HepG2 (cell line): ENCODE measurements around the gene BGN. TPM values are rescaled to one million over a fixed set of nuclear protein-coding genes. Genes with fewer than 3 reads are reported as not detected.

ENCODE experiments used
- ATAC-seq: fragments of 200-7000 bp; cut with Tn5 transposase; 3 replicates; pipeline ENCODE4 v1.9.1; 2020; ENCODE audit warnings: mild to moderate bottlenecking, moderate library complexity
- BruUV-seq: library from RNA; stranded (reverse); fragments of 400-500 nt; replicated peaks from 2 replicates; lab custom pipeline; 2021; lab: Mats Ljungman, UMichigan
- CTCF ChIA-PET: fragments of 300-600 bp; formaldehyde crosslinking; extraction: SDS; loops from one replicate; lab custom pipeline; 2021; ENCODE audit warnings: low total read pairs, inconsistent platforms, low intra/inter-chr PET ratio; lab: Yijun Ruan, JAX
- POLR2A ChIA-PET: fragments of 350-600 bp; sonication (Branson Sonifier 250); formaldehyde crosslinking; loops from one replicate; lab custom pipeline; 2020; ENCODE audit warnings: antibody characterized with exemption, inconsistent platforms; lab: Yijun Ruan, JAX
- DNase-seq: peaks from one replicate; pipeline ENCODE4 v3.0.0-alpha.2; 2015; ENCODE audit warnings: low spot score
- FAIRE-seq: peaks from 3 replicates; lab custom pipeline; 2011; peaks lifted over from hg19 to GRCh38; lab: Jason Lieb, UNC
- H2AFZ ChIP-seq: one replicate; pipeline ENCODE4 v1.6.1; 2011; ENCODE audit warnings: low read length, inconsistent platforms
- H3K27ac ChIP-seq: fragments of 300-600 bp; 3 replicates; pipeline ENCODE4 v1.8.0; 2011; ENCODE audit warnings: mixed run types, mild to moderate bottlenecking, mixed read lengths, low read length, inconsistent platforms; ENCODE audit not compliant: insufficient read depth; ENCODE audit errors: extremely low read length
- H3K27me3 ChIP-seq, 2 experiments: fragments of 200-600 bp in 1 of 2; 2 replicates in 1 of 2; 3 replicates in 1 of 2; pipeline versions ENCODE4 v1.6.0 to v1.8.0; 2011; ENCODE audit warnings: low read length in 2 of 2, mild to moderate bottlenecking in 2 of 2, moderate library complexity in 2 of 2, inconsistent platforms in 1 of 2; ENCODE audit not compliant: insufficient read depth in 2 of 2, control insufficient read depth in 1 of 2
- H3K36me3 ChIP-seq, 2 experiments: fragments of 200-600 bp in 1 of 2; replicated peaks in 1 of 2; 2 replicates in 1 of 2; 3 replicates in 1 of 2; pipeline versions ENCODE4 v1.5.1 to v1.8.0; 2011; ENCODE audit warnings: low read length in 2 of 2, inconsistent platforms in 1 of 2; ENCODE audit not compliant: insufficient read depth in 2 of 2, control insufficient read depth in 1 of 2
- H3K4me1 ChIP-seq: 2 replicates; pipeline ENCODE4 v1.5.1; 2012; ENCODE audit warnings: low read length, inconsistent platforms; ENCODE audit not compliant: insufficient read depth
- H3K4me2 ChIP-seq: 2 replicates; pipeline ENCODE4 v1.6.0; 2011; ENCODE audit warnings: low read depth, low read length, inconsistent platforms
- H3K4me3 ChIP-seq, 3 experiments: fragments of 200-600 bp in 1 of 3; sonication (generic), shearing (Covaris generic) in 1 of 3; replicated peaks in 1 of 3; 2 replicates each; pipeline ENCODE4 v1.5.1; 2011 to 2016; ENCODE audit warnings: low read length in 3 of 3, inconsistent platforms in 2 of 3, low read depth in 2 of 3, mild to moderate bottlenecking in 2 of 3, control low read depth in 1 of 3, mixed read lengths in 1 of 3; ENCODE audit not compliant: insufficient read depth in 1 of 3
- H3K79me2 ChIP-seq: one replicate; pipeline ENCODE4 v1.6.1; 2011; ENCODE audit warnings: low read length, inconsistent platforms; ENCODE audit not compliant: insufficient read depth
- H3K9ac ChIP-seq: 2 replicates; pipeline ENCODE4 v1.6.0; 2011; ENCODE audit warnings: mild to moderate bottlenecking, low read depth, low read length, inconsistent platforms; ENCODE audit not compliant: insufficient read depth
- H3K9me3 ChIP-seq: 2 replicates; pipeline ENCODE4 v1.5.1; 2012; ENCODE audit warnings: mild to moderate bottlenecking, low read length
- H4K20me1 ChIP-seq: 2 replicates; pipeline ENCODE4 v1.6.0; 2011; ENCODE audit warnings: inconsistent platforms, mild to moderate bottlenecking, low read length, moderate library complexity; ENCODE audit not compliant: insufficient read depth
- CAMTA2 ChIP-seq: sonication (generic); formaldehyde crosslinking; IDR thresholded peaks from 2 replicates; pipeline ENCODE4 v1.4.0; 2020; ENCODE audit warnings: mild to moderate bottlenecking, missing genetic modification reagents, borderline replicate concordance
- HMG20B ChIP-seq: conservative IDR thresholded peaks from 2 replicates; pipeline ENCODE4 v1.6.1; 2016; ENCODE audit warnings: missing genetic modification reagents, missing compliant biosample characterization
- MTF1 ChIP-seq: sonication (generic); formaldehyde crosslinking; IDR thresholded peaks from 2 replicates; pipeline ENCODE4 v1.5.0; 2020; ENCODE audit warnings: missing genetic modification reagents
- NAIF1 ChIP-seq: sonication (generic); formaldehyde crosslinking; IDR thresholded peaks from 2 replicates; pipeline ENCODE4 v1.5.0; 2020; ENCODE audit warnings: mild to moderate bottlenecking, missing genetic modification reagents, borderline replicate concordance
- SALL1 ChIP-seq: sonication (generic); formaldehyde crosslinking; IDR thresholded peaks from 2 replicates; pipeline ENCODE4 v1.8.0; 2022; ENCODE audit warnings: mild to moderate bottlenecking, missing genetic modification reagents
- TOE1 ChIP-seq: sonication (generic); formaldehyde crosslinking; IDR thresholded peaks from 2 replicates; pipeline ENCODE4 v1.4.0; 2020; ENCODE audit warnings: mild to moderate bottlenecking, missing genetic modification reagents
- ZC3H13 ChIP-seq: sonication (generic); formaldehyde crosslinking; IDR thresholded peaks from 2 replicates; pipeline ENCODE4 v1.8.1; 2023; ENCODE audit warnings: mild to moderate bottlenecking, missing genetic modification reagents, moderate library complexity
- ZNF556 ChIP-seq: sonication (generic); formaldehyde crosslinking; IDR thresholded peaks from 2 replicates; pipeline ENCODE4 v1.4.0; 2020; ENCODE audit warnings: mild to moderate bottlenecking, missing genetic modification reagents, borderline replicate concordance
- ZNF605 ChIP-seq: sonication (generic); formaldehyde crosslinking; IDR thresholded peaks from 2 replicates; pipeline ENCODE4 v1.8.0; 2022; ENCODE audit warnings: mild to moderate bottlenecking, missing genetic modification reagents
- WGBS: methylation state at CpG from one replicate; pipeline ENCODE4 v1.1.6; 2017; ENCODE audit warnings: low lambda C conversion rate; 5-methylcytosine and 5-hydroxymethylcytosine counted together
- in situ Hi-C: cut with HindIII; loops from 2 replicates; pipeline ENCODE4 v1.10.0; 2017; ENCODE audit warnings: low pct_unique_long_range_greater_than_20kb; ENCODE audit not compliant: extremely low pct_ligation_motif_present
- intact Hi-C: fragments of 100-400 bp; cut with micrococcal nuclease; formaldehyde crosslinking; loops from one replicate; pipeline ENCODE4 v1.10.0; 2022; ENCODE audit not compliant: unreplicated experiment
- polyA plus RNA-seq, 8 experiments: library from polyadenylated mRNA; depleted of rRNA in 3 of 8; stranded (reverse) in 7 of 8; unstranded in 1 of 8; fragments of >200 nt; fragmentation: Illumina TruSeq in 4 of 8; extraction: Trizol in 4 of 8; gene quantifications; 2 replicates each; pipeline versions ENCODE4 v1.2.1 to v1.2.3, GENCODE V29; 2011 to 2016; ENCODE audit warnings: low read depth in 4 of 8, missing spikeins in 1 of 8, mixed read lengths in 1 of 8; ENCODE audit not compliant: insufficient read depth in 1 of 8
- total RNA-seq, 5 experiments: library from RNA; depleted of rRNA; stranded (reverse); fragments of >200 nt; fragmentation: Illumina TruSeq; extraction: Trizol; gene quantifications; 2 replicates each; pipeline ENCODE4 v1.2.3, GENCODE V29; 2016; ENCODE audit warnings: low read depth in 1 of 5
- TF ChIP-seq, protein P1 (sequence below): sonication (generic); formaldehyde crosslinking; IDR thresholded peaks from 2 replicates; pipeline ENCODE4 v1.4.0; 2020; ENCODE audit warnings: missing genetic modification reagents
- TF ChIP-seq, protein P2 (sequence below): sonication (generic); formaldehyde crosslinking; IDR thresholded peaks from 2 replicates; pipeline ENCODE4 v1.4.0; 2020; ENCODE audit warnings: missing genetic modification reagents
- TF ChIP-seq, protein P3 (sequence below): sonication (generic); formaldehyde crosslinking; IDR thresholded peaks from 2 replicates; pipeline ENCODE4 v1.5.0; 2020; ENCODE audit warnings: missing genetic modification reagents
- TF ChIP-seq, protein P4 (sequence below): IDR thresholded peaks from 2 replicates; pipeline ENCODE4 v1.6.1; 2016; ENCODE audit warnings: missing compliant biosample characterization, missing genetic modification reagents, borderline replicate concordance
- TF ChIP-seq, protein P5 (sequence below): sonication (generic); formaldehyde crosslinking; IDR thresholded peaks from 2 replicates; pipeline ENCODE4 v1.4.0; 2020; ENCODE audit warnings: missing genetic modification reagents

BGN gene
- total and polyA plus RNA-seq, 2 of the 13 experiments (the other 11 are each of a cell fraction or from before 2014, with no cell fraction given), result 0.18 to 0.63 TPM

DNA sequence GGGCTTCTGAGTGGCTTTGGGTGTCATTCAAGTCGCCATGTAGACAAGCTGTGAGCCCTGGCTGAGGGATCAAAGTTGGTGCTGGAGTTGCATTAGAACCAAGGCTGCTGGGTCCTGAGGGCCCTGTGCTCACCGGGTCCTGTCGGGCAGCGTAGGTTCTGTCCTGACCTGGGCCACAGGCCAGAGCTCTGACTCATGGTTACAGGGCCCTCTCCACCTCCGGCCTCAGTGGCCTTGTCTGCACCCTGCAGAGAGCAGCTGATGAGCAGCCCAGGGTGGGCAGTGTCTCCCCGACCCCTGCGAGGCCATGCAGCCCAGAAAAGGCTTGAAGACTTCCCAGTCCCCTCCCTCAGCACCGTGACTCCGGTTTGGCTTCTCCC lies 45.2 kb downstream of the BGN start:
- Histone ChIP-seq H3K79me2 (no peaks in the 10 kb centered on the region), H4K20me1 (no peaks in the 10 kb centered on the region), H2AFZ (no peak overlapping the region), H3K4me3 (no peak overlapping the region), H3K36me3 (no peaks in the 10 kb centered on the region), H3K9ac (no peak overlapping the region), H3K27me3 (peaks cover 6 to 42% of the 10 kb centered on the region in 2 experiments; a peak in 3 of 5 replicates), H3K27ac (no peak overlapping the region), H3K4me2 (no peak overlapping the region), H3K9me3 (no peaks in the 10 kb centered on the region), H3K4me1 (0 out of 2 replicates have a peak, but pooled peaks cover 11% of the 10 kb centered on the region)
- peak; percentile 8; the same call in 2 of the 3 replicates for ATAC-seq
- BruUV-seq, result no TSS peak
- ChIA-PET CTCF (interaction anchor here (1.5 to 2.9 kb wide), 3 partner anchors 122 to 129 kb away, joined by 3 to 25 read pairs (median 7); no protein-coding TSS in a partner anchor), POLR2A (interaction anchor here (1.0 kb wide), 1 partner anchor 128 kb away, joined by 4 read pairs; no protein-coding TSS in a partner anchor)
- TF ChIP-seq, protein P1, sequence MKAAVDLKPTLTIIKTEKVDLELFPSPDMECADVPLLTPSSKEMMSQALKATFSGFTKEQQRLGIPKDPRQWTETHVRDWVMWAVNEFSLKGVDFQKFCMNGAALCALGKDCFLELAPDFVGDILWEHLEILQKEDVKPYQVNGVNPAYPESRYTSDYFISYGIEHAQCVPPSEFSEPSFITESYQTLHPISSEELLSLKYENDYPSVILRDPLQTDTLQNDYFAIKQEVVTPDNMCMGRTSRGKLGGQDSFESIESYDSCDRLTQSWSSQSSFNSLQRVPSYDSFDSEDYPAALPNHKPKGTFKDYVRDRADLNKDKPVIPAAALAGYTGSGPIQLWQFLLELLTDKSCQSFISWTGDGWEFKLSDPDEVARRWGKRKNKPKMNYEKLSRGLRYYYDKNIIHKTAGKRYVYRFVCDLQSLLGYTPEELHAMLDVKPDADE (CRISPR knock-in tag), result no peak
- no peak for TF ChIP-seq NAIF1 (CRISPR knock-in tag)
- TF ChIP-seq CAMTA2 (CRISPR knock-in tag), result no peak
- no peak for TF ChIP-seq MTF1
- TF ChIP-seq ZNF556 (CRISPR knock-in tag), result no peak
- TF ChIP-seq, protein P2, sequence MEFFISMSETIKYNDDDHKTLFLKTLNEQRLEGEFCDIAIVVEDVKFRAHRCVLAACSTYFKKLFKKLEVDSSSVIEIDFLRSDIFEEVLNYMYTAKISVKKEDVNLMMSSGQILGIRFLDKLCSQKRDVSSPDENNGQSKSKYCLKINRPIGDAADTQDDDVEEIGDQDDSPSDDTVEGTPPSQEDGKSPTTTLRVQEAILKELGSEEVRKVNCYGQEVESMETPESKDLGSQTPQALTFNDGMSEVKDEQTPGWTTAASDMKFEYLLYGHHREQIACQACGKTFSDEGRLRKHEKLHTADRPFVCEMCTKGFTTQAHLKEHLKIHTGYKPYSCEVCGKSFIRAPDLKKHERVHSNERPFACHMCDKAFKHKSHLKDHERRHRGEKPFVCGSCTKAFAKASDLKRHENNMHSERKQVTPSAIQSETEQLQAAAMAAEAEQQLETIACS, result no peak
- no peak for TF ChIP-seq TOE1
- no peak for TF ChIP-seq ZC3H13
- TF ChIP-seq HMG20B (CRISPR knock-in tag), result no peak
- TF ChIP-seq, protein P3, sequence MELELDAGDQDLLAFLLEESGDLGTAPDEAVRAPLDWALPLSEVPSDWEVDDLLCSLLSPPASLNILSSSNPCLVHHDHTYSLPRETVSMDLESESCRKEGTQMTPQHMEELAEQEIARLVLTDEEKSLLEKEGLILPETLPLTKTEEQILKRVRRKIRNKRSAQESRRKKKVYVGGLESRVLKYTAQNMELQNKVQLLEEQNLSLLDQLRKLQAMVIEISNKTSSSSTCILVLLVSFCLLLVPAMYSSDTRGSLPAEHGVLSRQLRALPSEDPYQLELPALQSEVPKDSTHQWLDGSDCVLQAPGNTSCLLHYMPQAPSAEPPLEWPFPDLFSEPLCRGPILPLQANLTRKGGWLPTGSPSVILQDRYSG (CRISPR knock-in tag), result no peak
- TF ChIP-seq ZNF605 (CRISPR knock-in tag), result no peak
- TF ChIP-seq, protein P4, sequence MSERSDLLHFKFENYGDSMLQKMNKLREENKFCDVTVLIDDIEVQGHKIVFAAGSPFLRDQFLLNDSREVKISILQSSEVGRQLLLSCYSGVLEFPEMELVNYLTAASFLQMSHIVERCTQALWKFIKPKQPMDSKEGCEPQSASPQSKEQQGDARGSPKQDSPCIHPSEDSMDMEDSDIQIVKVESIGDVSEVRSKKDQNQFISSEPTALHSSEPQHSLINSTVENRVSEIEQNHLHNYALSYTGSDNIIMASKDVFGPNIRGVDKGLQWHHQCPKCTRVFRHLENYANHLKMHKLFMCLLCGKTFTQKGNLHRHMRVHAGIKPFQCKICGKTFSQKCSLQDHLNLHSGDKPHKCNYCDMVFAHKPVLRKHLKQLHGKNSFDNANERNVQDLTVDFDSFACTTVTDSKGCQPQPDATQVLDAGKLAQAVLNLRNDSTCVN (CRISPR knock-in tag), result no peak
- TF ChIP-seq, protein P5, sequence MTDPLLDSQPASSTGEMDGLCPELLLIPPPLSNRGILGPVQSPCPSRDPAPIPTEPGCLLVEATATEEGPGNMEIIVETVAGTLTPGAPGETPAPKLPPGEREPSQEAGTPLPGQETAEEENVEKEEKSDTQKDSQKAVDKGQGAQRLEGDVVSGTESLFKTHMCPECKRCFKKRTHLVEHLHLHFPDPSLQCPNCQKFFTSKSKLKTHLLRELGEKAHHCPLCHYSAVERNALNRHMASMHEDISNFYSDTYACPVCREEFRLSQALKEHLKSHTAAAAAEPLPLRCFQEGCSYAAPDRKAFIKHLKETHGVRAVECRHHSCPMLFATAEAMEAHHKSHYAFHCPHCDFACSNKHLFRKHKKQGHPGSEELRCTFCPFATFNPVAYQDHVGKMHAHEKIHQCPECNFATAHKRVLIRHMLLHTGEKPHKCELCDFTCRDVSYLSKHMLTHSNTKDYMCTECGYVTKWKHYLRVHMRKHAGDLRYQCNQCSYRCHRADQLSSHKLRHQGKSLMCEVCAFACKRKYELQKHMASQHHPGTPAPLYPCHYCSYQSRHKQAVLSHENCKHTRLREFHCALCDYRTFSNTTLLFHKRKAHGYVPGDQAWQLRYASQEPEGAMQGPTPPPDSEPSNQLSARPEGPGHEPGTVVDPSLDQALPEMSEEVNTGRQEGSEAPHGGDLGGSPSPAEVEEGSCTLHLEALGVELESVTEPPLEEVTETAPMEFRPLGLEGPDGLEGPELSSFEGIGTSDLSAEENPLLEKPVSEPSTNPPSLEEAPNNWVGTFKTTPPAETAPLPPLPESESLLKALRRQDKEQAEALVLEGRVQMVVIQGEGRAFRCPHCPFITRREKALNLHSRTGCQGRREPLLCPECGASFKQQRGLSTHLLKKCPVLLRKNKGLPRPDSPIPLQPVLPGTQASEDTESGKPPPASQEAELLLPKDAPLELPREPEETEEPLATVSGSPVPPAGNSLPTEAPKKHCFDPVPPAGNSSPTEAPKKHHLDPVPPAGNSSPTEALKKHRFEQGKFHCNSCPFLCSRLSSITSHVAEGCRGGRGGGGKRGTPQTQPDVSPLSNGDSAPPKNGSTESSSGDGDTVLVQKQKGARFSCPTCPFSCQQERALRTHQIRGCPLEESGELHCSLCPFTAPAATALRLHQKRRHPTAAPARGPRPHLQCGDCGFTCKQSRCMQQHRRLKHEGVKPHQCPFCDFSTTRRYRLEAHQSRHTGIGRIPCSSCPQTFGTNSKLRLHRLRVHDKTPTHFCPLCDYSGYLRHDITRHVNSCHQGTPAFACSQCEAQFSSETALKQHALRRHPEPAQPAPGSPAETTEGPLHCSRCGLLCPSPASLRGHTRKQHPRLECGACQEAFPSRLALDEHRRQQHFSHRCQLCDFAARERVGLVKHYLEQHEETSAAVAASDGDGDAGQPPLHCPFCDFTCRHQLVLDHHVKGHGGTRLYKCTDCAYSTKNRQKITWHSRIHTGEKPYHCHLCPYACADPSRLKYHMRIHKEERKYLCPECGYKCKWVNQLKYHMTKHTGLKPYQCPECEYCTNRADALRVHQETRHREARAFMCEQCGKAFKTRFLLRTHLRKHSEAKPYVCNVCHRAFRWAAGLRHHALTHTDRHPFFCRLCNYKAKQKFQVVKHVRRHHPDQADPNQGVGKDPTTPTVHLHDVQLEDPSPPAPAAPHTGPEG, result no peak
- TF ChIP-seq SALL1, result no peak
- DNase-seq, result no peak
- no CpG with 5 or more reads among the region's 9 CpGs for WGBS
- FAIRE-seq, result no peak
- in situ Hi-C loops, result no loop called here
- intact Hi-C loops, result loop anchor here (1.0 to 5.0 kb wide), 2 partner anchors 128 to 673 kb away; no protein-coding TSS in a partner anchor
